HepG2 (cell line): ENCODE results near the gene KIF15. TPM values are rescaled to one million over a fixed set of nuclear protein-coding genes. Genes with fewer than 3 reads are reported as not detected.

Experiments
- CSRNP1 ChIP-seq: sonication (generic); formaldehyde crosslinking; IDR thresholded peaks from 2 replicates; pipeline ENCODE4 v1.8.1; 2023; ENCODE audit warnings: mild to moderate bottlenecking, missing genetic modification reagents
- CTCF ChIP-seq: sonication (generic); formaldehyde crosslinking; IDR thresholded peaks from 2 replicates; pipeline ENCODE4 v1.5.0; 2020; ENCODE audit warnings: mild to moderate bottlenecking, missing genetic modification reagents, moderate library complexity
- GTF3A ChIP-seq: sonication (generic); formaldehyde crosslinking; conservative IDR thresholded peaks from 2 replicates; pipeline ENCODE4 v1.4.0; 2020; ENCODE audit warnings: mild to moderate bottlenecking, missing genetic modification reagents
- HHEX ChIP-seq: IDR thresholded peaks from 2 replicates; pipeline ENCODE4 v1.6.1; 2016; ENCODE audit warnings: control low read depth
- JUN ChIP-seq: sonication (generic); formaldehyde crosslinking; IDR thresholded peaks from 2 replicates; pipeline ENCODE4 v1.4.0; 2020; ENCODE audit warnings: mild to moderate bottlenecking, missing genetic modification reagents
- LCORL ChIP-seq, 2 experiments: fragments of 450-650 bp in 1 of 2; sonication (generic) in 1 of 2; formaldehyde crosslinking in 1 of 2; IDR thresholded peaks; 2 replicates each; pipeline versions ENCODE4 v1.5.0 to v1.6.1; 2017 to 2020; ENCODE audit warnings: antibody characterized with exemption in 1 of 2, missing genetic modification reagents in 1 of 2
- MXD4 ChIP-seq: IDR thresholded peaks from 2 replicates; pipeline ENCODE4 v1.6.1; 2016; ENCODE audit warnings: mild to moderate bottlenecking, missing biosample characterization, missing genetic modification reagents
- PRPF4 ChIP-seq: fragments of 200-400 bp; formaldehyde crosslinking; IDR thresholded peaks from 2 replicates; pipeline ENCODE4 v1.6.1; 2016; ENCODE audit warnings: low read length, low read depth; ENCODE audit not compliant: poor library complexity, severe bottlenecking
- SNAI1 ChIP-seq: sonication (generic); formaldehyde crosslinking; IDR thresholded peaks from 2 replicates; pipeline ENCODE4 v1.5.0; 2020; ENCODE audit warnings: mild to moderate bottlenecking, missing genetic modification reagents, borderline replicate concordance
- ZBTB3 ChIP-seq: sonication (generic); formaldehyde crosslinking; IDR thresholded peaks from 2 replicates; pipeline ENCODE4 v1.4.0; 2020; ENCODE audit warnings: low read depth, mild to moderate bottlenecking, moderate library complexity, missing genetic modification reagents, borderline replicate concordance
- ZNF121 ChIP-seq: sonication (generic); formaldehyde crosslinking; IDR thresholded peaks from 2 replicates; pipeline ENCODE4 v1.5.0; 2020; ENCODE audit warnings: mild to moderate bottlenecking, missing genetic modification reagents
- ZNF441 ChIP-seq: sonication (generic); formaldehyde crosslinking; IDR thresholded peaks from 2 replicates; pipeline ENCODE4 v1.7.0; 2021; ENCODE audit warnings: missing genetic modification reagents, borderline replicate concordance
- ZNF709 ChIP-seq: sonication (generic); formaldehyde crosslinking; IDR thresholded peaks from 2 replicates; pipeline ENCODE4 v1.5.0; 2020; ENCODE audit warnings: mild to moderate bottlenecking, missing genetic modification reagents
- ZNF720 ChIP-seq: sonication (generic); formaldehyde crosslinking; IDR thresholded peaks from 2 replicates; pipeline ENCODE4 v1.4.0; 2020; ENCODE audit warnings: missing genetic modification reagents
- ZSCAN12 ChIP-seq: sonication (generic); formaldehyde crosslinking; IDR thresholded peaks from 2 replicates; pipeline ENCODE4 v1.9.0; 2021; ENCODE audit warnings: mild to moderate bottlenecking, missing genetic modification reagents
- ZSCAN21 ChIP-seq: sonication (generic); formaldehyde crosslinking; IDR thresholded peaks from 2 replicates; pipeline ENCODE4 v1.8.0; 2022; ENCODE audit warnings: mild to moderate bottlenecking, missing genetic modification reagents, moderate library complexity, borderline replicate concordance
- polyA plus RNA-seq, 8 experiments: library from polyadenylated mRNA; depleted of rRNA in 3 of 8; stranded (reverse) in 7 of 8; unstranded in 1 of 8; fragments of >200 nt; fragmentation: Illumina TruSeq in 4 of 8; extraction: Trizol in 4 of 8; gene quantifications; 2 replicates each; pipeline versions ENCODE4 v1.2.1 to v1.2.3, GENCODE V29; 2011 to 2016; ENCODE audit warnings: low read depth in 4 of 8, missing spikeins in 1 of 8, mixed read lengths in 1 of 8; ENCODE audit not compliant: insufficient read depth in 1 of 8
- total RNA-seq, 5 experiments: library from RNA; depleted of rRNA; stranded (reverse); fragments of >200 nt; fragmentation: Illumina TruSeq; extraction: Trizol; gene quantifications; 2 replicates each; pipeline ENCODE4 v1.2.3, GENCODE V29; 2016; ENCODE audit warnings: low read depth in 1 of 5

Gene KIF15
- total and polyA plus RNA-seq, 2 of the 13 experiments (the other 11 are each of a cell fraction or from before 2014, with no cell fraction given), result 4.8 to 33.8 TPM

- TF ChIP-seq ZNF121 (CRISPR knock-in tag) (no peak), CSRNP1 (CRISPR knock-in tag) (peak; percentile 85), PRPF4 (no peak), ZNF441 (peak; percentile 98), ZSCAN12 (CRISPR knock-in tag) (0 out of 2 replicates have a peak, but pooled peaks have one; percentile 24), HHEX (CRISPR knock-in tag) (no peak), ZBTB3 (CRISPR knock-in tag) (peak; percentile 31; the same call in 1 of the 2 replicates), ZNF709 (peak; percentile 81; the same call in 1 of the 2 replicates), MXD4 (CRISPR knock-in tag) (peak; percentile 87; the same call in 1 of the 2 replicates), CTCF (CRISPR knock-in tag) (peak; percentile 43; the same call in 1 of the 2 replicates), JUN (CRISPR knock-in tag) (no peak), LCORL (IDR thresholded peaks at IDR 0.05) (no peak), LCORL (CRISPR knock-in tag; IDR thresholded peaks at IDR 0.05) (peak; percentile 49; the same call in 1 of the 2 replicates), ZSCAN21 (peak; percentile 98; the same call in 1 of the 2 replicates), GTF3A (CRISPR knock-in tag) (no peak), SNAI1 (CRISPR knock-in tag) (no peak), ZNF720 (CRISPR knock-in tag) (no peak)
- TF ChIP-seq, all 625 proteins: peak for 334
Observed at GRCh38 chr3:44761424-44762169, at the start of gene KIF15, which contains the start of gene KIAA1143 (continued).
